Upper lobe of right lung (tissue), 1 donor: ENCODE results near the gene LONP2. TPM values are rescaled to one million over a fixed set of nuclear protein-coding genes. Genes with fewer than 3 reads are reported as not detected.

ENCODE experiments used
- ATAC-seq: fragments of 200-7000 bp; cut with Tn5 transposase; one replicate; pipeline ENCODE4 v1.9.1; 2020; ENCODE audit warnings: mild to moderate bottlenecking, moderate library complexity
- DNase-seq: peaks from one replicate; pipeline ENCODE4 v3.0.0-alpha.2; 2020
- H3K27ac ChIP-seq: fragments of 200-600 bp; one replicate; pipeline ENCODE4 v1.8.0; 2022
- H3K27me3 ChIP-seq: fragments of 200-600 bp; one replicate; pipeline ENCODE4 v1.8.0; 2022; ENCODE audit warnings: mild to moderate bottlenecking
- H3K36me3 ChIP-seq: fragments of 200-600 bp; one replicate; pipeline ENCODE4 v1.8.0; 2022
- H3K4me1 ChIP-seq: fragments of 200-600 bp; one replicate; pipeline ENCODE4 v1.8.0; 2022
- H3K4me3 ChIP-seq: fragments of 200-600 bp; one replicate; pipeline ENCODE4 v1.8.0; 2022; ENCODE audit warnings: mild to moderate bottlenecking
- H3K9me3 ChIP-seq: fragments of 200-600 bp; one replicate; pipeline ENCODE4 v1.8.0; 2022
- intact Hi-C: fragments of 100-400 bp; cut with DNase I; formaldehyde crosslinking; loops from one replicate; pipeline ENCODE4 v1.11.0; 2022
- total RNA-seq: library from RNA; stranded (reverse); fragmentation: NEBNext Ultra II Directional; extraction: Animal tissue kit (Norgen Biotek cat#: 25700); gene quantifications from one replicate; pipeline ENCODE4 v1.2.1, GENCODE V29; 2021
- TF ChIP-seq, protein P1 (sequence below): fragments of 200-600 bp; IDR thresholded peaks from one replicate; pipeline ENCODE4 v1.8.0; 2022; ENCODE audit warnings: antibody characterized with exemption
- donor health status: DM: no; HTN: yes; CAD: no; lungs with severe emphysema.

Gene LONP2
- total RNA-seq, 1 donor from 2014 or later = 63.3 TPM

DNA sequence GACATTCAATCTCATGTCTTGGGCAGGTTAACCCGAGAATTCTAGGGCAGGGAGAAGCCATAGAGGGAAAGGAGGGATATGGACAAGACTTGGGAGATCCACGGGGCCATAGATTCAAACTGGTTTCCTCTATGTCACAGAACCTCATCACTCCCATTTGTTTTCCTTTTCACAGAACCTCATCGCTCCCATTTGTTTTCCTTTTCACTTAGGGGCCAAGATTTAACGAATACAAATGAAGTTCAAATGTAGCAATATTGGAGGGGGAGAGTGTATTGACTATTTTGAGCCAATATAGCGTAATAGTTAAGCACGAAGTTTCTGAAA, 39.3 kb upstream of the LONP2 start:
- ATAC-seq (no peak), DNase-seq (no peak)
- intact Hi-C loops = no loop called here
- no peaks in the 10 kb centered on the region for H3K4me1 ChIP-seq
- no peak overlapping the region for H3K27ac ChIP-seq
- no peak overlapping the region for H3K4me3 ChIP-seq
- no peaks in the 10 kb centered on the region for H3K9me3 ChIP-seq
- H3K27me3 ChIP-seq = peaks cover 8% of the 10 kb centered on the region
- TF ChIP-seq, protein P1, sequence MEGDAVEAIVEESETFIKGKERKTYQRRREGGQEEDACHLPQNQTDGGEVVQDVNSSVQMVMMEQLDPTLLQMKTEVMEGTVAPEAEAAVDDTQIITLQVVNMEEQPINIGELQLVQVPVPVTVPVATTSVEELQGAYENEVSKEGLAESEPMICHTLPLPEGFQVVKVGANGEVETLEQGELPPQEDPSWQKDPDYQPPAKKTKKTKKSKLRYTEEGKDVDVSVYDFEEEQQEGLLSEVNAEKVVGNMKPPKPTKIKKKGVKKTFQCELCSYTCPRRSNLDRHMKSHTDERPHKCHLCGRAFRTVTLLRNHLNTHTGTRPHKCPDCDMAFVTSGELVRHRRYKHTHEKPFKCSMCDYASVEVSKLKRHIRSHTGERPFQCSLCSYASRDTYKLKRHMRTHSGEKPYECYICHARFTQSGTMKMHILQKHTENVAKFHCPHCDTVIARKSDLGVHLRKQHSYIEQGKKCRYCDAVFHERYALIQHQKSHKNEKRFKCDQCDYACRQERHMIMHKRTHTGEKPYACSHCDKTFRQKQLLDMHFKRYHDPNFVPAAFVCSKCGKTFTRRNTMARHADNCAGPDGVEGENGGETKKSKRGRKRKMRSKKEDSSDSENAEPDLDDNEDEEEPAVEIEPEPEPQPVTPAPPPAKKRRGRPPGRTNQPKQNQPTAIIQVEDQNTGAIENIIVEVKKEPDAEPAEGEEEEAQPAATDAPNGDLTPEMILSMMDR = no peak
- no peaks in the 10 kb centered on the region for H3K36me3 ChIP-seq

DNA sequence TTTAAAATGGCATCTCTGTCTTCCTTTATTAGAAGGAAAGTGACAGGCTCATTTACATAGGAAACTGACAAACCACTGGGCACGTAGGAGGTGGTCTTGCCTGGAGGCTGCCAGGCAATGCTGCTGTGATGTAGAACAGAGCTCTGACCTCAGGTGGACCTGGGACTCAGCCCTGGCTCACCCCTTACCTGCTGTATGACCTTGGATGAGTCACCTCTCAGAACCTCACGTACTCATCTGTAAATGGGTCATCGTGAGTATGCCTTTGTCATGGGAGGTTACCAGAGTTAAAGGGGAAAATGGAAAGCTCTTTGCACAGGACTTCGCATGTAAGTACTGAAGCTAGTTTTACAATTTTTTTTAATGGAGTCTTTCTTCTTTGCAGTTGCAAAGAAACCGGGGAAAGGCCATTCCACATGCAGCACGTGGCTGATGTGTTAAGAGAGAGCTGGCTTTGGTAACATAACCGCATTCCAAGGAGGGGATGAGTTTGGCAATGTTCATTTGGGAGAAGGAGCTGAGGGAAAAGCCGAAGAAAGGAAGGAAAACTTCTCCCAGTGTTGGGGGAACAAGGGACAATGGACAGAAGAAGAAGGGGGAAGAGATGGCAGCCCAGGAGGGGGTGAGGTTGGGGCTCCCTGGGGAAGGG, 37.4 kb upstream of the LONP2 start:
- no peak for DNase-seq
- intact Hi-C loops = no loop called here
- no peak for ATAC-seq
- no peaks in the 10 kb centered on the region for H3K4me1 ChIP-seq
- no peak overlapping the region for H3K27ac ChIP-seq
- TF ChIP-seq, protein P1 = no peak
- H3K4me3 ChIP-seq = no peak overlapping the region
- H3K9me3 ChIP-seq = no peaks in the 10 kb centered on the region
- H3K27me3 ChIP-seq = peaks cover 8% of the 10 kb centered on the region
- no peaks in the 10 kb centered on the region for H3K36me3 ChIP-seq

DNA sequence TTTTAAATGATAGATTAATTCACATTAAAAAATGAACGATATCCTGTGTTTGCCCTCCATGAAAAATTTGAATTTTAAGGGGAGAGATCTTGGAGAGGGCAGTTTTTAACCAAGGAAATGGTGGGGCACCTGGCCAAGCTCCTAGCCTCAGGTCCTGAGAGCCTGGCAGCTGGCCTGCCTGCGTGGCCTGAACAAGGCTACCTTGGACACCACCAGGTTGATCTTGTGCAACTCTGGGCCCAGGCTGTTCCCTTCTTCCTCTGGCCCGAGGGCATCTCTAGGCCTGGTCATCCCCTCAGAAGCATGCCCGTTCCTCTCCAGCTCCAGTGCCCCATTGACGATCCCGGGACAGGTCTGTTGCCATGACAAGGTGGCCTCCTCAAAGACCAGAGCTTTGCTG, 33.4 kb upstream of the LONP2 start:
- no peak for ATAC-seq
- intact Hi-C loops = no loop called here
- DNase-seq = no peak
- Histone ChIP-seq H3K36me3 (no peaks in the 10 kb centered on the region), H3K4me3 (no peak overlapping the region), H3K4me1 (no peaks in the 10 kb centered on the region), H3K27ac (no peak overlapping the region), H3K9me3 (no peaks in the 10 kb centered on the region), H3K27me3 (peaks cover 8% of the 10 kb centered on the region)
- TF ChIP-seq, protein P1 = no peak

DNA sequence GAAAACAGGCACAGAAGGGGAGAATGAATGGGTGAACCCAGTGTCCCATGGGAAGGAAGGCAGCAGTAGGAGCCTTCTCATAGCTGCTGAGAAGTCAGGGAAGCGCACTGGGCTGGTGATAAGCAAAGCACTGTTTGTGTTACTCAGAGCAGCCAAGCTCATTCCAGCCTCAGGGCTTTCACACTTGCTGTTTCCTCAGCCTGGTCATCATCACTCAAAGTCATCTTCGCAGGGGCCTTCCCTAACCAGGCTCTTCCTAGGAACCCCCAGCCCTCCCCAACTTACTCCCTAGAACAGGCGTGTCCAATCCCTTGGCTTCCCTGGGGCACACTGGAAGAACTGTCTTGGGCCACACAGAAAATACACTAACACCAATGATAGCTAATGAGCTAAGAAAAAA, 32.1 kb upstream of the LONP2 start:
- no peaks in the 10 kb centered on the region for H3K4me1 ChIP-seq
- H3K4me3 ChIP-seq = no peak overlapping the region
- peaks cover 8% of the 10 kb centered on the region for H3K27me3 ChIP-seq
- H3K9me3 ChIP-seq = no peaks in the 10 kb centered on the region
- DNase-seq = no peak
- intact Hi-C loops = no loop called here
- ATAC-seq = no peak
- no peaks in the 10 kb centered on the region for H3K36me3 ChIP-seq
- no peak overlapping the region for H3K27ac ChIP-seq
- TF ChIP-seq, protein P1 = no peak

DNA sequence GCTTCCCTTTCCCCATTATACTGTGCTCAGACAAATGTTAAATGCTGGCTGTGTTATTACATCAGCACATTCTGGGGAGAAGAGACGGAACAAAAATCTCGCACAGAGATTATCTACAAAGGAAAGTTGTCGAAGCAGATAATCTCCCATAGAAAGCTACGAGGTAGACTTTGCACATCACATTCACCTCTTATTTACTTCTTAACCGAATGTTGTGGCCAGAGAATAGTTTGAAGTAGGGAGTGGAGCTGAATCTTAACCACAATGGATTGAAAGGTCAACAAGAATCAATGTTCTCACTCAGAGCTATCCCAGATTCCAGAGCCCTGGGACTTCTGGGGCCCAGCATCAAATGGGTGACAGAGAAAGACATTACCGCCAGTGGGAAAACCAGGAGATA, 28.4 kb upstream of the LONP2 start:
- no peak for ATAC-seq
- Histone ChIP-seq H3K4me3 (no peak overlapping the region), H3K36me3 (no peaks in the 10 kb centered on the region), H3K9me3 (no peaks in the 10 kb centered on the region), H3K27me3 (no peaks in the 10 kb centered on the region), H3K27ac (no peak overlapping the region), H3K4me1 (no peaks in the 10 kb centered on the region)
- DNase-seq = no peak
- intact Hi-C loops = no loop called here
- TF ChIP-seq, protein P1 = no peak

DNA sequence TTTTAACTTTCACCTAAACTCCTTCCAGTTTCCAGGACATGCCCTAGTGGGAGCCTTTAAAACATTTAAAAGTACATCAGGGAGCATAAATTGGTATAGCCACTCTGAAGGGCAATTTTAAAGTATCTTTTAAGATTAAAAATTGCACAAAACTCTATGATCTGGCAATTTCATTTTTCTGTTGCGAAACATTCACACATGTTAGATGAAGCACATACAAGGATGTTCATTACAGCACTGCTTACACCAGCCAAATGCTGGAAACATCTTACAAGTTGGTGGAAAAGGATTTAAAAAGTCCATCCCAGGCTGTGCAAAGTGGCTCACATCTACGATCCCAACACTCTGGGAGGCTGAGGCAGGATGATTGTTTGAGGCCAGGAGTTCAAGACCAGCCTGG, 26.4 kb upstream of the LONP2 start:
- Histone ChIP-seq H3K36me3 (no peaks in the 10 kb centered on the region), H3K4me3 (no peak overlapping the region), H3K9me3 (no peaks in the 10 kb centered on the region), H3K27ac (no peak overlapping the region), H3K27me3 (no peaks in the 10 kb centered on the region), H3K4me1 (no peaks in the 10 kb centered on the region)
- ATAC-seq = no peak
- no peak for DNase-seq
- TF ChIP-seq, protein P1 = no peak
- intact Hi-C loops = no loop called here
